T-helper 1 cell treated with Interleukin-12 subunit alpha and Interleukin-12 subunit beta and Interleukin-4 antibody, amounts not matched to agents 30 ng/mL and 1 ng/mL, for 36 hours (primary cell): ENCODE data around the gene DCST1. TPM values are rescaled to one million over a fixed set of nuclear protein-coding genes. Genes with fewer than 3 reads are reported as not detected.

Source experiments
- intact Hi-C: fragments of 100-400 bp; cut with micrococcal nuclease; formaldehyde crosslinking; loops from one replicate; pipeline ENCODE4 v1.15.1; 2024
- total RNA-seq: library from RNA; stranded (reverse); gene quantifications from 2 replicates; pipeline ENCODE4 v1.2.3, GENCODE V29; 2022

The DCST1 gene
- total RNA-seq, 1 donor from 2014 or later, result not detected

DNA sequence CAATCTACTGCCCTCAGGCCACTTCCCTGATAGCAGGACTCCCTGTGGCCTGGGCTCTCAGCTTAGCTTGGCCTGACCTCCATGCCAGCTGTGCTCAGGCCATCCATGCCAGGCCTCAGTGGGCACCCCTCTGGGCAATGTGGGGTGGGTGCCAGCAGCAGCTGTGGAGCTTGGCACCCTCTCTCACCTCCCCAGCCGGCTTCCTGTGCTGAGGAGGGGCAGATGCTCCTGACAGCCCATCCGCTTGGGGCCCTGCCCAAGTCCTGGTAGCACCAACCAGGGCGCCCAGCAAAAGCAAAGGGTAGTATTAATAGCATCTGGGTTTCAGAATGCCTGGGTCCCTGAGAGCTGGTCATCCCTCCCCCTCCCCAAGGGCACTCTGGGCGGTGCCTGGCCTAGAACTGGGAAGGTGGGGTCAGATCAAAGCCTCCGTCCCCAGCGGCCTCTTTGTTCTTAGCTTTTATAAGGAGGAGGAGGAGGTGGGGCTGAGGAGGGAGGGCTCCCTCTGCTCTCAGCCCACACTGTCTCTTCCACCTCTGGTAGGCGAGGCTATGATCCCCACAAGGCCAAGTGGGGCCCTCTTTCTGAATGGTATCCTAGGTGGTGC lies 36.0 kb downstream of the DCST1 start:
- intact Hi-C loops, result no loop called here

- intact Hi-C loops, result no loop called here
These were observed 36.6 kb downstream of the DCST1 start for GRCh38 chr1:155070158-155070621.

GRCh38 chr1:155070721-155071569 lies 37.3 kb downstream of the DCST1 start:
- intact Hi-C loops, result loop anchor here (1.0 kb wide), 2 partner anchors 8 to 10 kb away; partner anchors contain the start of gene EFNA4

DNA sequence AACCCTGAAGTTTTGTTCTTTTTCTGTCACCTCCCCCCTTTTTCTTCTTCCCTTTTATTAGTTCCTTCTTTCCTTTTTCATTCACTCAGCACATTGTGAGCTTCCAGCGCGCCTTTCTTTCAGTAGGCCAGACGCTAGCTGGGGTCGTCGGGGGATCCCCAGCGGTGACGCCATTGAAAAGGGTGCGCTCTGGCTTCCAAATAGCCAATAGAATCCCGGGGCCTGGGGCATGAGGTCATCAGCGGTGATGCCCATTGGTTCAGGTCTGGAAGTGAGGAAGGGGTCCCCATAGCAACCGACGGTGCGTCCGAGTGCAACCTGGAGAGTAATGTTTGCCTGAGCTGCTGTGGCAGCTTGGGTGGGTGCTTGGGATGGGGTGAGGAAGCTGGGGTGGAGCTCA lies 38.1 kb downstream of the DCST1 start:
- intact Hi-C loops, result loop anchor here (1.0 kb wide), 2 partner anchors 8 to 10 kb away; partner anchors contain the start of gene EFNA4

GRCh38 chr1:155072531-155073289 lies 39.1 kb downstream of the DCST1 start:
- intact Hi-C loops, result no loop called here

- intact Hi-C loops, result no loop called here
These were observed 40.0 kb downstream of the DCST1 start for GRCh38 chr1:155073377-155074242.

DNA sequence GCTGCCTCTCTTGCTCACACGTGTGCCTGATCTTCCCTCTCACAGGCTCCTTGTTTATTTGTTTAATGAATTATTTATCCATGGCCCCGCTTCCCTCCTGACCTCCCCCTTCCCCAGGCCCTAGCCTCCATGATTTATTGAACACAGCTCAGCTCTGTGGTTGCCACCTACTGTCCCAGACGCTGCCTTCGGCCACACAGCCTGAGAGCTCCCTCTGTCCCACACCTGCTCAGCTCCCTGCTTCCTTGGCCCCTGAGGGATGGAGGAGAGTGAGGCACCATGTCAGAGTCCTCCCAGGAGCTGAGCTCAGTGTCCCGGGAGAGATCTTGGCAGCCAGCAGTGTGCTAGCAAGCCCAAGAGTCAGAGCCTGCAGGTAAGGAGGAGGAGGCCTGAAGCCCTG lies 41.9 kb downstream of the DCST1 start:
- intact Hi-C loops, result no loop called here

DNA sequence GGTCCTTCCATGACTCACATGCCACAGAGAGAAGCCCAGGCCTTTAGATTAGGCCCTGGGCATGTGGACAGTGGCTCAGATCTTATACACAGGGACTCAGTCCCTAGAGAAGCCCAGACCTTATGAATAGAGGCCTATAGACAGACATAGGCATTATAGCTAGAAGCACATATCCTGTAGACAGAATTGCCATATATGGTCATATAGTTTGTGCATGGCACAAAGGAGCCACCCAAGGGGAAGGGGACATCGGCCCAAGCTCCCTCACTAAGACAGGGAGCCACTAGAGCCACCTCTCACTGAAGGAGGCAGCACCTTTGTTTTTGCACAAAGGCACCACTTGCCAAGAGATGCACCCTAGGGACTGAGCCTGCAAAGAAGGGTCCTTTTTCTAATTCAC lies 42.7 kb downstream of the DCST1 start:
- intact Hi-C loops, result no loop called here

DNA sequence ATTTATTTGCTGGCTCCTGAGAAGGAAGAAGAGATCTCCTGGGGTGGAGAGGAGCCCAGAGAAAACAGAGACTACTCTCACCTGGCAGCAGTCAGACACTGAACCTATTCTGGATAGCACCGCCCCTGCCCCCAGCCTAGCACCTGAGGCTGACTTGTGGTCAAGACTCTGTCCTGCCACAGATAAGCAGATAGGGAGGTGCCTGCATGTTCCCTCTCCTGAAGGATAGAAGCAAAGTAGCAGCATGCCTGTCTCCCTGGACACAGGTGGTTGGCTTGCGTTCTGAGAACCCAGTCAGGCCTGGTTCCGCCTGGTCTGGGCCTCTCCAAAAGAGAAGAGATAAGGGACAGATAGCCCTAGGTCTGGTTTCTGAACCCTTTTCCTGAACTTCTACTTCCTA lies 43.7 kb downstream of the DCST1 start:
- intact Hi-C loops, result no loop called here

GRCh38 chr1:155077758-155078445 lies 44.3 kb downstream of the DCST1 start:
- intact Hi-C loops, result no loop called here

DNA sequence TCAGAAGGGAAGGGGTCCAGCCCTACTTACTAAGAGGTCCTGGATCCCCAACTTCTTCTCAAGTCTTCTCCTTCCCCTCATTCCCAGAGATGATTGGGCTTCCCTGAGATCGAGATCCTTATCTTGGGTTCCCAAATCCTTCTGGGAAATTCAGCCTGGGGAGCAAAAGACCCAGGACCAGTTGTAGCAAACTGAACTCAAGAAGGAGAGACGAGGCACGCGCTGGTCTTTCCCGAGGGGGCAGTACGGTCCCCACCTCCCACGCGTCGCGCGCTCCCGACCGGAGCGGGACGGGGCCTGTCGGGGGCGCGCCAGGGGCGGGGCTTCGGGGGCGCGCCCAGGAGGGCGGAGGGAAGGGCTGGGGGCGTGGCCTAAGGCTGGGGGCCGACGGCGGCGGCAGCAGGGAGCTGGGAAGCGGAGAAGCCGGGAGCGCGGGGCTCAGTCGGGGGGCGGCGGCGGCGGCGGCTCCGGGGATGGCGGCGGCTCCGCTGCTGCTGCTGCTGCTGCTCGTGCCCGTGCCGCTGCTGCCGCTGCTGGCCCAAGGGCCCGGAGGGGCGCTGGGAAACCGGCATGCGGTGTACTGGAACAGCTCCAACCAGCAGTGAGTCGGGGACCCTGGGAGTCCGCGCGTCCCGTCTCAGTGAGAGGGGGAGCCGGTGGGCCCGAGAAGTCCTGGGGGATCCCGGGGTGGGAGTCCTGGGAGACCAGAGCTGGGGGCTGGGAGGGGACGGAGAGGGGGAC lies 45.0 kb downstream of the DCST1 start, which contains the start of gene EFNA3:
EFNA3 (plus strand) TSS at position 369 of the 741 bp plus-strand sequence; CDS start at position 474, 105 bp downstream.
- intact Hi-C loops, result no loop called here

- intact Hi-C loops, result no loop called here
These were observed 45.5 kb downstream of the DCST1 start for GRCh38 chr1:155079210-155079486.

- intact Hi-C loops, result loop anchor here (5.0 kb wide), 2 partner anchors 577 to 752 kb away; partner anchors contain the start of genes ATP8B2, SHE and TDRD10
These were observed 46.1 kb downstream of the DCST1 start for GRCh38 chr1:155079487-155080311.

DNA sequence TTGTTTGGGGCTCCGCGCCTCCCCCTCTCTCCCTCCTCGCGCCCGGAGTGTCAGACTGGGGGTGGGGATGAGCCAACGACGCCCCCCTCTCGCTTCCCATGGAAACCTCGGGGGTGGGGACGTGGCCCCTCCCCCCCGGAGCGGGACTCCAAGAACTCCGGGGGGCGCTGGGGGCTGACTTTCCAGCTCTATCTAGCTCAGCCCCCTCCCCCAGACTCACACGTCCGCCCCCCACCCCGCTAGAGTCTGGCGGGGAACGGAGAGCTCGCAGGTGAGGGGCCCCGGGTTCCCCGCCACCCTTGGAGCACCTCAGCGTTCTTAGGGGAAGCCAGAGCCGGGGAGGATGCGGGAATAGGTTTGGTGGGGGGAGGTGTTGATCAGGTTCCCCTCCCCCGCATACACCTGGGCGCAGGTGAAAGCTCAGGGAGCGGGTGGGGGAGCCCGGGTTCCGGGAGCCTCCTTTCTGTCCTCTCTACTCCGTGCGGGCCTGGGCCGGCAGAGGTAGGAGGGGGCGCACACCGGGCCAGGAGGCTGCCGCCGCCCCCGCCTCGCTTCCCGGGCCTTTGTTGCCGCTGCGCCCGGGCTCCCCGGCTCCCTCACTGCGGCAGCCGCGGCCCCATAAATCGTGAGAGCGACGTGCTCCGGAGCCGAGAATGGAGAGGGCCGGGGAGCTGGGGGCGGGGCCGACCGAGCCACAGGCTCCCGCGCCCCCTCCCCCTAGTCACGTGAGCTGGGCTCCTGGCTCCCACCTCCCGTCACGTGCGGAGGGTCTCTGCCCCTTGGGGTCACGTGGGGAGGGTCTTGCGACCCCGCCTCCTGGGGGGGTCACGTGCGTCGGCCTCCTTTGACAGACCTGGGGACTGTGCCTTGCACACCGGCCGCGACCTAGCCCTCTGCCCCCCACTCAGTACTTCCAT lies 46.9 kb downstream of the DCST1 start:
- intact Hi-C loops, result loop anchor here (1.0 to 5.0 kb wide), 4 partner anchors 9 to 753 kb away; partner anchors contain the start of genes ATP8B2, SHE and TDRD10

GRCh38 chr1:155081472-155082300 lies 48.1 kb downstream of the DCST1 start:
- intact Hi-C loops, result loop anchor here (1.0 to 5.0 kb wide), 4 partner anchors 10 to 754 kb away; partner anchors contain the start of genes ATP8B2, SHE and TDRD10

DNA sequence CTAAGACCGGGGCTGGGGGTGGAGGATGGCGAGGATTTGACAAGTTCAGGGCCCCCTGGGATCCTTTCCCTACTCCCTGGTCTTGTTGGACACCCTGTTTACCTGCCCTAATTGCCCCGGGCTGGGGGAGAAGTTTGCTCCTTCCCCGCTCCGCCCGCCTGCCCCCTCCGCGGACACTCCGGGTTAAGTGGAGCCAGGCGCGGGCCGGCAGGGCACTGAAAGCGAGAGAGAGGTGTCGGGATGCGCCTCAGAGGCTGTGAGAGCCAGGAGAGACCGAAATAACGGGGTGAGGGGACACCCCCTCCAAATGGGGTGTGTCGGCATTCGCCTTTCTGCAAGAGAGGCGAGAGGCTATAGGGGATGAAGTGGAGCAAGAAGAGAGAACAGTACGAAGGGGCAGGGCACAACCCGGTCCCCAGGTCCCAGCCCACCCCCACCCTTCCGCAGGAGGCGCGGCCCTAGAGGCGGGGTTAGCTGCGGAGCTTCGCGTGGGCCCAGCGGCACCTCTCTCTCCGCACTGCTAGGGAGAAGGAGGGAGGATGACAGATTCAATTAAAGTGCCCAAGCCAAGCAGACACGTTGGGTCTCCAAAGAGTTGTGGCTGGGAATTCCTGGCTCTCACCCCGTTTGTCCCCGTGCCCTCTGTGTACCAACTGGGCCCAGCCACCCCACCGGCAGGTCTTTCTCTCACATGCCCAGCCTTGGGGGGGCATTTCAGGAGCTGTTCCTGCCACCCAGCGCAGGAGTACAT lies 48.9 kb downstream of the DCST1 start:
- intact Hi-C loops, result loop anchor here (5.0 kb wide), 2 partner anchors 580 to 755 kb away; partner anchors contain the start of genes ATP8B2, SHE and TDRD10
